Neural cell (in vitro differentiated cells): ENCODE results near the gene DGLUCY. TPM values are rescaled to one million over a fixed set of nuclear protein-coding genes. Genes with fewer than 3 reads are reported as not detected.
"Not testable (repeated sequence)": the region's sequence is repeated elsewhere in the genome, so short reads cannot be mapped to it uniquely, and the experiment has no call there.

Experiments
- H2AFZ ChIP-seq: fragments of 200-600, 300-800 bp; sonication (generic), shearing (Covaris generic); 2 replicates; pipeline ENCODE4 v1.6.0; 2014; ENCODE audit warnings: low read depth, mild to moderate bottlenecking, antibody characterized with exemption, low read length, moderate library complexity
- H3F3A ChIP-seq: fragments of 200-600 bp; shearing (Covaris generic); 2 replicates; pipeline ENCODE4 v1.6.1; 2016; ENCODE audit warnings: mild to moderate bottlenecking, moderate library complexity, mixed read lengths, antibody characterized with exemption, low read length; ENCODE audit not compliant: insufficient read depth, poor library complexity, severe bottlenecking
- H3K27ac ChIP-seq: fragments of 200-600, 300-800 bp; sonication (generic), shearing (Covaris generic); 2 replicates; pipeline ENCODE4 v1.5.1; 2014; ENCODE audit warnings: mild to moderate bottlenecking, low read length, moderate library complexity
- H3K27me3 ChIP-seq: fragments of 300-800, 200-600 bp; sonication (generic), shearing (Covaris generic); 2 replicates; pipeline ENCODE4 v1.6.0; 2014; ENCODE audit warnings: mild to moderate bottlenecking, low read depth, low read length, moderate library complexity; ENCODE audit not compliant: insufficient read depth
- H3K36me3 ChIP-seq: fragments of 300-800, 200-600 bp; sonication (generic), shearing (Covaris generic); 2 replicates; pipeline ENCODE4 v1.5.1; 2014; ENCODE audit warnings: mild to moderate bottlenecking, antibody characterized with exemption, low read length, moderate library complexity; ENCODE audit not compliant: insufficient read depth
- H3K4me2 ChIP-seq: fragments of 300-800, 200-600 bp; sonication (generic), shearing (Covaris generic); 2 replicates; pipeline ENCODE4 v1.6.0; 2014; ENCODE audit warnings: mild to moderate bottlenecking, low read length
- H3K4me3 ChIP-seq: fragments of 300-800, 200-600 bp; sonication (generic), shearing (Covaris generic); 2 replicates; pipeline ENCODE4 v1.5.1; 2014; ENCODE audit warnings: mild to moderate bottlenecking, low read length, moderate library complexity
- H3K79me2 ChIP-seq: fragments of 200-600 bp; shearing (Covaris generic); replicated peaks from 2 replicates; pipeline ENCODE4 v1.6.0; 2014; ENCODE audit warnings: mild to moderate bottlenecking, low read length, moderate library complexity; ENCODE audit not compliant: insufficient read depth
- H3K9ac ChIP-seq: fragments of 300-800, 200-600 bp; sonication (generic), shearing (Covaris generic); 2 replicates; pipeline ENCODE4 v1.6.1; 2016; ENCODE audit warnings: mild to moderate bottlenecking, low read length, mixed read lengths
- H3K9me2 ChIP-seq: fragments of 200-600 bp; shearing (Covaris generic); 2 replicates; pipeline ENCODE4 v1.6.1; 2016; ENCODE audit warnings: mild to moderate bottlenecking, low read length, mixed read lengths; ENCODE audit not compliant: insufficient read depth
- H3K9me3 ChIP-seq: fragments of 200-600, 300-800 bp; sonication (generic), shearing (Covaris generic); 2 replicates; pipeline ENCODE4 v1.6.1; 2016; ENCODE audit warnings: mild to moderate bottlenecking, mixed run types, low read length, moderate library complexity, mixed read lengths
- H4K20me1 ChIP-seq: fragments of 200-600 bp; shearing (Covaris generic); 2 replicates; pipeline ENCODE4 v1.6.1; 2016; ENCODE audit warnings: mild to moderate bottlenecking, mixed run types; ENCODE audit not compliant: insufficient read depth
- CTCF ChIP-seq: fragments of 450-650 bp; IDR thresholded peaks from 2 replicates; pipeline ENCODE4 v1.5.1; 2014; ENCODE audit warnings: antibody characterized with exemption, mild to moderate bottlenecking, moderate library complexity; ENCODE audit not compliant: poor library complexity, severe bottlenecking
- EP300 ChIP-seq: fragments of 450-650 bp; conservative IDR thresholded peaks from 2 replicates; pipeline ENCODE4 v1.6.1; 2014; ENCODE audit warnings: antibody characterized with exemption, mild to moderate bottlenecking, moderate library complexity; ENCODE audit not compliant: poor library complexity, severe bottlenecking
- EZH2 ChIP-seq: fragments of 200-600, 300-800 bp; shearing (Covaris generic), sonication (generic); IDR thresholded peaks from 2 replicates; pipeline ENCODE4 v1.6.1; 2014; ENCODE audit warnings: antibody characterized with exemption, low read length, borderline replicate concordance, mild to moderate bottlenecking; ENCODE audit not compliant: insufficient read depth, poor library complexity, severe bottlenecking
- MXI1 ChIP-seq: fragments of 450-650 bp; conservative IDR thresholded peaks from 2 replicates; pipeline ENCODE4 v1.6.1; 2014; ENCODE audit warnings: antibody characterized with exemption, mild to moderate bottlenecking; ENCODE audit not compliant: poor library complexity, severe bottlenecking
- POLR2AphosphoS5 ChIP-seq: IDR thresholded peaks from 2 replicates; pipeline ENCODE4 v1.6.1; 2012
- RAD21 ChIP-seq: fragments of 450-650 bp; conservative IDR thresholded peaks from 2 replicates; pipeline ENCODE4 v1.6.1; 2014; ENCODE audit warnings: antibody characterized with exemption, mild to moderate bottlenecking, moderate library complexity
- REST ChIP-seq: IDR thresholded peaks from 2 replicates; pipeline ENCODE4 v1.6.1; 2012; ENCODE audit warnings: borderline replicate concordance
- SMC3 ChIP-seq: fragments of 450-650 bp; conservative IDR thresholded peaks from 2 replicates; pipeline ENCODE4 v1.6.1; 2014; ENCODE audit warnings: antibody characterized with exemption, mild to moderate bottlenecking, moderate library complexity; ENCODE audit not compliant: poor library complexity
- TAF1 ChIP-seq: IDR thresholded peaks from 2 replicates; pipeline ENCODE4 v1.6.1; 2012; ENCODE audit warnings: low read depth
- polyA plus RNA-seq: library from polyadenylated mRNA; depleted of rRNA; stranded (reverse); fragments of >200 nt; gene quantifications from 2 replicates; pipeline ENCODE4 v1.2.3, GENCODE V29; 2014

The DGLUCY gene
- polyA plus RNA-seq, 1 donor from 2014 or later = 30.5 TPM

- Histone ChIP-seq H3K4me3 (no peak overlapping the region), H3K4me2 (no peak overlapping the region), H2AFZ (no peak overlapping the region), H3K27me3 (no peaks in the 10 kb centered on the region), H3K9ac (no peak overlapping the region), H3F3A (no peaks in the 10 kb centered on the region), H3K9me2 (no peaks in the 10 kb centered on the region), H4K20me1 (no peaks in the 10 kb centered on the region), H3K79me2 (no peaks in the 10 kb centered on the region), H3K36me3 (no peaks in the 10 kb centered on the region), H3K27ac (no peak overlapping the region), H3K9me3 (no peaks in the 10 kb centered on the region)
- no peak for TF ChIP-seq SMC3
- no peak for TF ChIP-seq RAD21
- TF ChIP-seq CTCF = no peak
- no peak for TF ChIP-seq MXI1
- TF ChIP-seq TAF1 = no peak
- no peak for TF ChIP-seq EZH2
- TF ChIP-seq REST = no peak
- TF ChIP-seq EP300 = no peak
- TF ChIP-seq POLR2AphosphoS5 = no peak
These were observed 41.2 kb downstream of the DGLUCY start for GRCh38 chr14:91154851-91155625.

- Histone ChIP-seq H3K36me3 (no peaks in the 10 kb centered on the region), H3K4me2 (no peak overlapping the region), H2AFZ (no peak overlapping the region), H4K20me1 (no peaks in the 10 kb centered on the region), H3K9me3 (no peaks in the 10 kb centered on the region), H3K79me2 (no peaks in the 10 kb centered on the region), H3K9me2 (no peaks in the 10 kb centered on the region), H3F3A (no peaks in the 10 kb centered on the region), H3K4me3 (no peak overlapping the region), H3K27ac (no peak overlapping the region), H3K27me3 (no peaks in the 10 kb centered on the region), H3K9ac (no peak overlapping the region)
- no peak for TF ChIP-seq CTCF
- TF ChIP-seq REST = no peak
- TF ChIP-seq TAF1 = no peak
- no peak for TF ChIP-seq MXI1
- TF ChIP-seq EP300 = no peak
- no peak for TF ChIP-seq RAD21
- no peak for TF ChIP-seq EZH2
- TF ChIP-seq SMC3 = no peak
- no peak for TF ChIP-seq POLR2AphosphoS5
These were observed 41.8 kb downstream of the DGLUCY start for GRCh38 chr14:91155626-91156089.

- not testable (repeated sequence) for H4K20me1 ChIP-seq, H3K79me2 ChIP-seq, H3K27ac ChIP-seq, H3K9ac ChIP-seq, H3K36me3 ChIP-seq, H3K9me2 ChIP-seq, H3K4me3 ChIP-seq, H3F3A ChIP-seq, H3K27me3 ChIP-seq, H2AFZ ChIP-seq, H3K4me2 ChIP-seq, H3K9me3 ChIP-seq
These were observed 42.3 kb downstream of the DGLUCY start for GRCh38 chr14:91156142-91156666.
